Activated CD4-positive, CD25-positive, alpha-beta regulatory T cell (primary cell): ENCODE data around the gene ANKRD39.

Source experiments
- DNase-seq, 4 experiments: peaks; one replicate each; lab custom pipeline; 2025; lab: John Stamatoyannopoulos, UW

ANKRD39 gene

DNA sequence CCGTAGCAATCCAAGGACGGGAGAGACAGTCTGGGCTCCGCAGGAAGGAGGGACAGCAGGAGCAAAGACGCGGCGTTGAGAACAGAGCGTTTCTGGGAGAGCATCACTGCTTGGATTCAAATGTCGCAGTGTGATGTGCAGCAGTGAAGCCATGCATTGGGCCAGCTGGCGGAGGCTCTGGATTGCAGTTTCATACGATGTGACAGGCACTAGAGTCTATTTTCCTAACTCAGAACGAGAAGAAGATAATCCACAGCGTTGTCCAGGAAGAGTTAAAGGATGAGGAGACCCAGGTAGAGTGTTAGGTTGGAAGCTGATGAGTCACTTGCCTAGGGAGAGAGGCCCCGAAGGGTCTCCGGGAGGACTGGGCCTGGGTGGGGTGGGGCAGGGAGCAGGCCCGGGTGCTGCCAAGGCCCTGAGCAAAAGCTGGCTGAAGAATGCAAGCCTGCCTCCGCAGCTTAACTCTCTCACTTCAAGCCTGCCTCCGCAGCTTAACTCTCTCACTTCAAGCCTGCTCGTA lies 29.7 kb upstream of the ANKRD39 start:
- DNase-seq, result no peak

DNA sequence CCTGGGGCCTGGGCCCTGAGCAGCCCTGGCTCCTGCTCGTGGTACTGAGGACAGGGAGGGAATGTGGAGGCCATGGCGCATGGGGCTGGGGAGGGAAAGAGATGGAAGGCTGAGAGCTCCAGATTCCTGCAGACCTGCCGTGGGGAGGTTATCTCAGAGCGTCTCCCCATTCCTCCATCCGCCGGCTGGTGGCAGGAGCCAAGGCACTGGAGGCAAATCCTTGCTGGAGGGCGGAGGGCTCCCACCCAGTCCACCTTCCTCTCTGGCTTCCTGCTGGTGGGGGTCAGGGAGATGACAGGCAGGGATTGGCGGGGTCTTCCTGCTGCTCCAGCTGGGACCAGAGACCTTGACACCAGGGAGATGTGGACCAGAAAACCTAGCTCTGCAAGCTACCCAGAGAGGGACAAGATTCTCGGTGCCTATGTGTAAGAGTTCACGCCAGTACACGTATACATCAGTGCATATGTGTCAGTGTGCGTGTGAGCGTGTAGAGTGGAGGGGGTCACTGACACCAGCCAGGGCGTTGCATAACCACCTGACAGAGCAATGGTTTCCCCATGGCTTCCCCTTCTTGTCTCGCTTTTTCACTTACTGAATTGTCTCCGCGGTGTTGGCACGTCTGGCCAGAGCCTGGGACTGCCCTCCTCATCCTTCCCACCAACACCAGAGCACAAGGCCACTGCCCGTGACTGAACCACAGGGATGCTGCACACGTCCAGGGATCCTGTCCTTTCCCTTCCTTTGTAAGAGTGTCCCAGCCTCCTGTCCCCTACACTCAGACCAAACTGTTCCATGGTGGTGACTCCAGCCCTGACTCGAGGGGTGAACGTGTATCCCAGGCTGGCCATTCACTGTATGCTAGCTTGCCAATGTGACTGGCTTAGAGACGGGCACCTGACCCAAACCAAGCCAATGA lies 27.9 kb upstream of the ANKRD39 start:
- no peak for DNase-seq

DNA sequence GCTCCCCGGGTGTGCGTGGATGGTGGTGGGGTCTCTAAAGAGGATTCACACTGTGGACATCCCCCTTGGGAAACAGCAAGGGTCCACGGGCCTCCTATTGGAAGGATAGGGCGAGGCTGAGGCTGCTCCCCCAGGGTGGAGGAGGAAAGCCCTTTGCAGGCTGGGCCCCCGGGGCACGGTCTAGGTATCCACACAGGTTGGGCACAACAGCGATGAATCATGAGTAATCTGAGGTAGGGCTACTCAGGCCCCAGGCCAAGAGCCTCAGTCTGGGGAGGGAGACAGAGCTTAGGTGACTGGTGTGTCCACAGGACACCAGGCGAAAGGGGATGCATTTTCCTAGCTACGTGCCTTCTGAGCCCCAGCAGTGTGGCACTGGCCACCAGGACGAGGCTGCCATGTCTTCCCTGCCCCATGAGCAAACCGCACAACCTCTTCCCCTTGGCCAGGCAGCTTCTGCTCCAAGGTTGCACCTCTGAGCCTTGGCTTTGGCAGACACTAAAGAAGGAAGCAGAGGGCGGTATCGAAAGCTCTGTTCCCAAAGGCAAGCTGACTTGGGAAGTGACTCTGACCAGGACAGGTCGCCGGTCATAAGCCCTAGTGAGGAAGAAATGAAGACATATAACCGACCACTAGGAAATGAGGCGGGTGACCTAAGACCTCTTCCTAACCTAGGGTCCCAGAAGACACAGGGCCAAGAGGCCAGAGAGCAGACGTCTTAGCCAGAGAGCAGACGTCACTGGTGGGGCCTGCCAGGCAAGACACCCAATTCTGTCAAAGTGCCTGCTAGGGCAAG lies 26.7 kb upstream of the ANKRD39 start:
- DNase-seq, result no peak

DNA sequence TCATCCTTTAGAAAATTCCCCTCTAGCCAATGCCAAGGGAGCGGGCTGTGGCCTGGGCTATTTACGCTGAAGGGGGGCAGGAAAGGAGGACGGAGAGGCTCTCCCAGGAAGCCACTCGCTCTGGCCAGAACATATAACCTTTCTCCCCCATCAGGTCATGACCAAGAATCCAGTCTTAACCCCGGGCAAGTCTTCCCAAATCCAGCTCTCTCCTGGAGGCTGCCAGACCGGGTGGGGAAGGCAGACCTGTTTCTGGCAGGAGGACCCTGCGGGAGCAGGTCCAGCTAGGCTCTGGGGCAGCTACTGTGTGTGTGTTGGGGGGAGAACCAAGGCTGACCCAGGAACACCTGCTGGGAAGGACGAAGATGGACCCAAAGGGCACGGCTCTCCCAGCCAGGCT lies 25.5 kb upstream of the ANKRD39 start:
- DNase-seq, result no peak

DNA sequence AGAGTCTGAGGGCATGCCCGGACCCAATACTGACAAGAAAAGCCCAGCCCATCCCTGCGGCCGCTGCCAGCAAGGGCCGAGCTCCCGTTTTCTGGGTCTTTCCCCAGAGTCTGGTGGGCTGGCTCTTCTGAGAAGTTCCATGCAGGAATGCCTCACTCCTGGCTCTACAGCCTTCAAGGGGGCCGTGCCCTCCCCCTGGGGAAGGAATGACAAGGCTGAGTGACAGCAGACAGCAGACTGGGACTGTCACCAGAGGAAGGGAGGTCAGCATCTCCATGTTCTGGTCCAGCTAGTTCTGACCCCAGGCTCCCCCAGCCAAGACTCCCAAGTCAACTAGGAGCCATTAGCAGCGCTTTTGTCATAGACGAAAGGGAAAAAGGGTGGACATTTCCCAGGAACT lies 25.1 kb upstream of the ANKRD39 start:
- DNase-seq, result no peak

DNA sequence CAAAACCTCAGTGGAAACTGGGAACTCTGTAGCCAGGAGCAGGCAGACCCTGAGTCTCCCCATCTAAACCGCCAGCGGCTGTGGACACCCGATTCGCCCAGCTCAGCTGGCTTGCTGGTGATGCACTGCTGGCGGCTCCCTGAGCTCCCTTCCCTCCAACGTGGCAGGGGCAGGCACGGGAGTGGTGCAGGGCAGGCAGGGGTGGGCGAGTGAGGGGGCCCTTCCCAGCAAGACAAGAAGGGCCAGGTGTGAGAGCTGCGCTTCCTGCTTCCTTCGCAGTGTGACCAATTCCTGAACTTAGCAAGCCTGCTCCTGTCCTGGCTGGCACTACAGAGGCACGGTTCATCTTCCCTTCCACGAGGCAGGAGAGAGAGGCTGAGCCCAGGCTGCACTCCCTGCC lies 24.4 kb upstream of the ANKRD39 start:
- DNase-seq, result no peak

DNA sequence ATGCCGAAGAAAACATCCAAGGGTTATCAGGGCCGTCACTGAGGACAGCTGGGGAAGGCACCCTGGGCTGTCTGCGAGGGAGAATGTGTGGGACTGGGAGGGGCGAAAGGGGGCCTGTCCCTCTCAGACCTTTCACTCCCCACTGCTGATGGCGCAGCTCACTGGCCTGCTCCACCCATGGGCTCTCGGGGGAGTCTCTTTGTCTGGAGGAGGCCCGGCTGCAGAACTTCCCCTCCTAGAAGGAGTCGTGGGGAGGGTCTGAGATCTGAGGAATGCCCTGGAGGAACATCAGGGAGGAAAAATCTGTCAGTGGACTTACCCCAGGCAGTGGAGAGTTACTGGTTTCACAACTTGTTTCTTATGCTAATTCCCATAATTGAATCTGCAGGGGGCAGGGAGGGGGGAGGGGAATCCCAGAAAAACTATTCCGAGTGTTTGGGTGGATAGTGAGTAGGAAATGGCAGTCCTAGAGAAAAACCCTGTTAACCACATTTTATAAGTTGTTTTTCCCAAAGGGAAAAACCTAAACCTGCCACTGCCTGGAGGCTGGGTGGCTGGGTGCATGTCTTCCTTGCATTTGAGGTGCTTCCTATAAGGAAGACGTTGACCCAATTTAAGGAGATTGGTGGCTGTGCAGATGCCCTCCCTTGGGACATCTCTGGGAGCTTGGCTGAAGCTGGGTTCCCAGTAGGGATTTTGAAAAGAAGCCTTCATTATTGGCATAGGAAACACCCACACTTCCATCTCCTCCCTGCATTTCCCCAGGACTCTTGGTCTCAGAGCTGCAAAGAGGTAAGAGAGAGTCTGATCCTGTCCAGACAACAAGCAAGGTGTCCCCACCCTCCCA lies 23.8 kb upstream of the ANKRD39 start:
- no peak for DNase-seq

DNA sequence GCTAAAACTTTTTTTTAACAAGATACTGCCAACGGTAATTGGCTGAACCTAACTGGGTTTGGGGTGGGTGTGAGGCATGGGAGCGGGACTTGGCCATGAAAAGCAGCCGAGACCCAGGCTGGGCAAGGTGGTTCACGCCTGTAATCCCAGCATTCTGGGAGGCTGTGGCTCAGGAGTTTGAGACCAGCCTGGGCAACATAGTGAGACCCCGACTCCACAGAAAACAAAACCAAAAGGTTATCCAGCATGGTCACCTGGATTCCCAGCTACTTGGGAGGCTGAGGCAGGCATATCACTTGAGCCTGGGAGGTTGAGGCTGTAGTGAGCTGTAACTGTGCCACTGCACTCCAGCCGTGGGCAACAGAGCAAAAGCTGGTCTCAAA lies 23.1 kb upstream of the ANKRD39 start:
- DNase-seq, result no peak

DNA sequence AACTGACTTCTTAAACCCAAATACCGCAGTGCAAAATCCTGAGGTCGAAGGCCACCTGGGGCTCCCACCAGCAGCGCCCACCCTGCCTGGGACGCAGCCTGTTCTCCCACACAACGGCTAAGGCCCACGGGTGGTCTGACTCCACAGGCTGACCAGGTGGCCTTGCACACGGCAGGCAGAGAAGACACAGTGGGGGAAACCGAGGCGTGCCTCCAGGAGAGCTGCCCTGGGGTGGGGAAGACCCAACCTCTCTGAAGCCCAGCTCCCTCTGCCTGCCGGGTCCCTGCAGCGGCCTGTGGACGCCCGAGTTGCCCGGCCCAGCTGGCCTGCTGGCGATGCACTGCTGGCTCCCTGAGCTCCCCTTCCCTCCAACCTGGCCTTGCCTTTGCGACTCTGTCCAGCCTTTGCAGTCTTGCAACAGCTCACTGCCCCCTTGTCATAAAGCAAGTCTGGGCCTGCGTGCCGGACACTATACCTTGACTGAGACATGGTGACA lies 21.8 kb upstream of the ANKRD39 start:
- no peak for DNase-seq

DNA sequence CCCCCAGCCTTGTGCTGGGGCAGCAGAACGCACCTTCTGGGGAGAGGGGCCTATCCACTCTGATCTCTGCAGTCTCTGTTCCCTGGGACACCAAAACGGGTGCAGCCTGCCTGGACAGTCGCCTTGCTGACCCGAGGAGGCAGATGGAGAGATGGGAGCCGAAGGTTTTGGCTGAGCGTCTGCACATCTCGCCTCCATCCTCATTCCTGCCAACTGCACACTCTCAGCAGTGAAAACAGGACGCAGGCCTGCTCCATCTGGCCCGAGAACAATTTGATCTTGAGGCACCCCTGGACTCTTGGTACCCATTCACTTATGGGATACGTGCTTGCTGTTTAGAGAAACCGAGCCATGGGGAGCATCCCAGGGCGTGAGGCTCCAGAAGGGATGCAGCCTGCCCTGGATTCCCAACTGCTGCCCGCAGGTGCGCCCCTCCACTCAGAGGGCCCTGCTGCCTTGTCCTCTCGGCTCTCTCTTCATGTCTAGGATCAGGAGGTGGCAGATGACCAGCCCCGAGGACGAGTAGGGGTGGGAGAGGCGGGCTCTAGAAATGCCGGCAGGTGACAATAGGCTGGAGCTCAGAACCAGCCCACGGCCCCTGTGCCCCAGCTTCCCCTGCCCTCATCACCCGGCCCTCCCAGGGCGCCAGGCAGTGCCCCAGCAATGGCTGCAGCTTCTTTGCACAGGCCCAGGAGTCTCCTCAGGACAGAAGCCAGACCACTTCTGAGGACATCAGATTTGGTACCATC lies 21.2 kb upstream of the ANKRD39 start:
- no peak for DNase-seq

DNA sequence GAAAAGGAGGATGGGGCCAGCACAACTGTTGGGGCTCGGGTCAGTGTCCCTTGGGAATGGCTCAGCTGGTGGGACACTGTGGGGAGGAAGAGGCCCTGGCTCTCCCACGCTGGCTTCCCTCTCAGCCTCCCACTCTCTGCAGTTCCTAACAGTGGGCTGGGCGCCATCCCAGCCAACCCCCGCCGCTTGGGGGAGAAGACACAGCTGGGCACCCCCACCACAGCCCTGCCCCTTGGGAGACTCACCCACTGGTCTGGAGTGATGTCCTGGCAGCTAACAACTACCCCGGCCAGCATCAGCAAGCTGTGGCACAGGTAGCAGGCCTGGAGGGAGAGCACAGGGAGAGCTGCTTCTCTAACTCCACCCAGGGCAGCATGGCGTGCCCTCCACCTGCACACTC lies 20.4 kb upstream of the ANKRD39 start:
- DNase-seq, result no peak

DNA sequence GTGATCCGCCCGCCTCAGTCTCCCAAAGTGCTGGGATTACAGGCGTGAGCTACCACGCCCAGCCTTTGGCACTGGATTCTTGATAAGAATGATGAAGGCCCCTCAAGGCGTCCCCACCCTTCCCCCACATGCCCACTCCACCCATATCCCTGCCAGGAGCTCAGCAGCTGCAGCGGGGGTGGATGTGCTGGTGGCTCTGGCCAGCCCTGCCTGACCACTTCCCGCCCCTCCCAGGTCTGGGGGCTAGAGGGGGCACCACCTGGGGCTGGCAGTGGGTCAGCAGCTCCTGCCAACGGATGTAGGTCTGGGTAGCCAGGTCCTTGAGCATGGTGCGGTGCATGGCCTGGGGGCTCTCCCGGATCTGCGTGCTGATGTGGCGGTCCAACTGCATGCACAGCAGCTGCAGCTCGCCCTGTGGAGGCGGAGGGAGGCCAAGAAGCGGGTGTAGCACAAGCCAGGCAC lies 19.8 kb upstream of the ANKRD39 start:
- no peak for DNase-seq

DNA sequence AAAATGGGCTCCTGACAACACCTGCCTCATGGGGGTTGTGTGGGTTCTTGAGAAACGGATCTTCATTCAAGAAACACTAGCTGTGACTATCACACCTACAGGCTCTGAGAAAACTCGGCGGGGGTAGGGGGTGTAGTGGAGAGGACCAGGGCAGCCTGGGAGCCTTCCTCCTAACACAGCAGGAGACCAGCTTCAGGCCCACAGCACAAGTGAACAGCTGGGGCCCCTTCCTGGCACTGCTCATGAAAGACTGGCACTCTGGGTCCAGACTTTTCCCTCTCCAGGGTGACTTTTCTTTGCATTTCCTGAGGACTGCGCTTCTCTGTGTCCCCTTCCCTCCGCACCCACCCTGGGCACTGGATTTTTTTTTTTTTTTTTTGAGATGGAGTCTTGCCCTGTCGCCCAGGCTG lies 19.2 kb upstream of the ANKRD39 start:
- no peak for DNase-seq

DNA sequence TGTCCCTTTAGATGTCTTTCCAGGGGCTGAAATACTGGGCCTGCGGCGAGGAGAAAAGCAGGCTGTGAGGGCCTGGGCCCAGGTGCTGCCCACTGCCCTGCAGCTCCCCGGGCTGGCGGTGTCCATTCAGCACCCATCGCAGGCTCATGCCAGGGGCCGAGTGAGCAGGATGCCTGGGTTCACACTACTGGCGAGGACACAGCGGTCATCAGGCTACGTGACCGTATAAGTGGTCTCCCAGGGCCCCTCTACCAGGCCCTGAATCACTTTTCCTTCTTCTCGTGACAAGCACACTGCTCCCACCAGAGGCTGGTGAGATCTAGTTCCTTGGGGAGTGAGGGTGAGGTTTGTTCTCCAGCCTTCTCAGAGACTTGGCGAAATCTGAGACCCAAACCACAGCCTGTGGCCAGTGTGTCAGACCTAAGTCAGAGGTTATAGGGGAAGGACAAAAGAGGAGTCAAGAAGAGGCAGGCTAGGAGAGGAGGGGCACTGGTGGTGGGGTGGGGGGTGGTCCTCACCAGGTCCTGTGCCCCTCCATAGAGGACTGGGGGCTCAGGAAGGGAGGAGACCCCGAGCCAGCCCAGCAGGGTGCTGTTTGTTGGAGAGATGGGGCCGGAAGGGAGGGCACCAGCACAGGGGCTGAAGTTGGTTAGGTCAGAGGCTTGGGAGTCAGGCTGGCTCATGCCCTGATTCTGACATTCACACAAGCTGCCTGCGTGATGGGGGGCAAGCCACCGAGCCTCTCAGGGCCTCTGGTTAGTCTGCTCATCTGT lies 18.6 kb upstream of the ANKRD39 start:
- no peak for DNase-seq

DNA sequence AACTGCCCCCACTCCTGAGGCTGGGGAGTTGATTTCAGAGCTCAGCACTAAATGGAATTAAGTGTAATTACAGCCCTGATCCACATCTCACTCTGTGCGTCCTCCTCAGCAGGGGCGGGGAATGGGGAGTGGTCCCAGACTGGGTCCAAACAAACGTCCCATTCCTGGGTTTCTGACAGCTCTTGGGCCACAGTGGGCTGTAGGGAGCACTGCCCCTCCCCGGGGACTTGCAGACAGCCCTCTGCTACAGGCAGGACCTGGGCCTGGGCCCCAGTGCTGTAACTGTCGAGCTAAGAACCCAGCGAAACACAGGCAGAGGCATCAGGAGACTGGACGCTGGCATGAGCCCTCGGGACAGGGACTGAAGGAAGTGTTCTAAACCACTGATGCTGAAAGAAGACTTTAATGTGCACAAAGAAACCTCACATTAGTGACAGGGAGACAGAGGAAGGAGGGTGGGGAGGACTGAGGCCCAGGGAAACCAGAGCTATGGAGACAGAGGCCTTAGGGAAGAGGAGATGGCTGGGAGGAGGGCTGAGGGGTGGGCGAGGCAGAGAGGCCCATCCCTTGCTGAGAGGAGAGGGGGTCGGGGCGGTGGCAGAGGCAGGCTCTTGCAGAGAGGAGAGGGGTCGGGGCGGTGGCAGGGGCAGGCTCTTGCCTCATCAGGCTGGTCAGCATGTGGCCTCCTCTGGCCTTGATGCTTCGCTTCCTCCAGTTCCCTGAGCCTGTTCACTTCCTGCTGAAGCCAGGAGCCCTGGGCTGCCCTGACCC lies 17.9 kb upstream of the ANKRD39 start:
- DNase-seq, result no peak

DNA sequence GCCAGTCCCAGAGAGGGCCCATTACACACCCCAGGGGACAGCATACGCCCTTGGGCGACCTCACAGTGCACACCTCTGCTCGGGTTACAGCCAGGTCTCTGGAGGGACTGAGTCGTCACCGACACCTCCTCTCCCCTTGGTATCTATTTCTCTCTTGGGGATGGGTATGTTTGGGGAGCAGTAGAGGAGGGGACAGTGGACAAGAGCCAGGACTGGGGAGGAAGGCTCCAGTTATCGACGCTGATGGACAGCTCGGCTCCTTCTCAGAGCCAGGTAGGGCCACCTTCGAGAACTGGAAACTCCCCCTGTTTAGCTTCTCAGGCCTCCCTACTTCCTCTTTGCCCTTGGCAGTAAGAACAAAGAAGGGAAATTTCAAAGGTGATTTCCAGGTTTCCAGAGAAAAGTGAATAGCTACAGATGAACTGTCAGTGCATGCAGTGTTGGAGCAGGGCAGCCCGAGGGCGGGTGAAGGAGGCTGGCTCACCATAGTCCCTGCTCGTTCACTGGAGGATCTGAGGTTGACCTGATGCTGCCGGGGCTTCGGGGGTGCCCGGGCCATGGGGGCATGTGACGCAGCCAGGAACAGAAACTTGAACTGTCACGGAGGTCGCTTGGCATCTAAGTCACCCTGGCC lies 16.5 kb upstream of the ANKRD39 start:
- no peak for DNase-seq

DNA sequence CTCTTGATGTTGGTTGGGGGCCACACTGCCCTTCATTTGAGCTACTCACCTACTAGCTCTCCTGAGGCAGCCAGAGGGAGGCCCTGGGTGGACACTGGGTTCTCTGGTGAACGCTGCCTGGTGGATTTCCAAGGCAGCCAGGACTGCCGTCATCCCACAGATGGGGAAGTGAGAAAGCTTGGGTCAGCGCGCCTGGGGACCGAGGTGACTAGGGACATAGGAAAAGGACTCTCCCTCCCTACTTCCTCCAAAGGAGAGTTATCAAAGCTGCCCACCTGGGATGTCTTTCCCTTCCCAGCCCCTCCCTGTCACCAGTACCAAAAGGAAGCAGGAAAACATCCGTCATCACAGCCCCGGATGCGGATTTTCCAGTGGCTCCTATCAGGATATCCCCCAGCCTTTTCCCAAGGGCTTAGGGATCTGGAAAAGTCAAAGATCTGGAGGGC lies 15.9 kb upstream of the ANKRD39 start:
- no peak for DNase-seq

DNA sequence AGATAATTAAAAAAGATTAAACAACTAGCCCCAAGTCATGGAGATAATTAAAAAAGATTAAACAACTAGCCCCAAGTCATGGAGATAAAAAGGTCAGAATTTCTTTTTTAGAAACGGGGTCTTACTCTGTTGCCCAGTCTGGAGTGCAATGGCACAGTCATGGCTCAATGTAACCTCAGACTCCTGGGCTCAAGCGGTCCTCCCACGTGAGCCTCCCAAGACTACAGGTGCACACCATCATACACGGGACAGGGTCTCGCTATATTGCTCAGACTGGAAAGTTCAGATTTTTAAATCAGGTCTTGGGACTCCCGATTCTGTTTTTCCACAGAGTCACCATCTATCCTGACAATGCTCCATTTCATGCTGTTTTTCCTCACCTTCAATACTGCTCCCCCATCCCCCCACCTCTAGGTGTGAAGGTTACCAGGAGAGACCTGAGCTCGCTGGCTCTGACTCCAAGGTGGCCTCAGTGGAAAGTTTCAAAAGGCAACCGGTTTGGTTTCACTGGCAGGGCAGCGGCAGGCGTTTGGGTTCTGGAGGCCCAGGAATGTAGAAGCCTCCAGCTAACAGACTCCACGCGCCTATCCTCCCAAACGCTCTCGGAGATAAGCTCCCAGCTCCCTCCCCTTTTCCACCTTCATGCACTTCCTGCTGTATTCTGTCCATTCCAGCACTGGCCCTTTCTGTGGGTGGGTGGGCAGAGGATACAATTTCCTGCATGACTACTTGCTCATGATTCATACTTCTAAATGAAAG lies 15.0 kb upstream of the ANKRD39 start:
- no peak for DNase-seq
